ENCODE data around the gene POLD1. TPM values are rescaled to one million over a fixed set of nuclear protein-coding genes. Genes with fewer than 3 reads are reported as not detected.

Gene POLD1
- total and polyA plus RNA-seq, 3 donors from 2014 or later, result 30.7 to 51.7 (median 42.2) TPM

DNA sequence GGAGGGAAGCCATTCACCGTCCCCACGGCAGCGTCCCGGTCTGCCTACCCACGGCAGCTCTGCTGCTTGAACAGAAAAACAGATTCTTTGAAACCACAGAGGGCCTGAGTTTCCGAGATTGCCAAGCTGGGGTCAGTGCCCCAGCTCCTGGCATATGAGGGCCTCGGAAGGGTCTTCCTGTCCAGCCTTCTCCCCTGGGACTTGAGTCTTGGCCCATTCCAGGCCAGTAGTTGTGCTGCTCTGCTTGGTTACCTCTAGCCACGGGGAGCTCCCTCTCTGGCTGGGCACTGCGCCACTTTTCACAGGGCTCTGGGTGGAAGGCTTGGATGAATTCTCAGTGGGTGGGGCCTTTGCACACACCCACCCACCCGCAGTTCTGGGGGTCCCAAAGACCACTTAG lies 26.0 kb downstream of the POLD1 start:
- H3K4me1 ChIP-seq, result no peaks in the 10 kb centered on the region
- TF ChIP-seq, protein P1, sequence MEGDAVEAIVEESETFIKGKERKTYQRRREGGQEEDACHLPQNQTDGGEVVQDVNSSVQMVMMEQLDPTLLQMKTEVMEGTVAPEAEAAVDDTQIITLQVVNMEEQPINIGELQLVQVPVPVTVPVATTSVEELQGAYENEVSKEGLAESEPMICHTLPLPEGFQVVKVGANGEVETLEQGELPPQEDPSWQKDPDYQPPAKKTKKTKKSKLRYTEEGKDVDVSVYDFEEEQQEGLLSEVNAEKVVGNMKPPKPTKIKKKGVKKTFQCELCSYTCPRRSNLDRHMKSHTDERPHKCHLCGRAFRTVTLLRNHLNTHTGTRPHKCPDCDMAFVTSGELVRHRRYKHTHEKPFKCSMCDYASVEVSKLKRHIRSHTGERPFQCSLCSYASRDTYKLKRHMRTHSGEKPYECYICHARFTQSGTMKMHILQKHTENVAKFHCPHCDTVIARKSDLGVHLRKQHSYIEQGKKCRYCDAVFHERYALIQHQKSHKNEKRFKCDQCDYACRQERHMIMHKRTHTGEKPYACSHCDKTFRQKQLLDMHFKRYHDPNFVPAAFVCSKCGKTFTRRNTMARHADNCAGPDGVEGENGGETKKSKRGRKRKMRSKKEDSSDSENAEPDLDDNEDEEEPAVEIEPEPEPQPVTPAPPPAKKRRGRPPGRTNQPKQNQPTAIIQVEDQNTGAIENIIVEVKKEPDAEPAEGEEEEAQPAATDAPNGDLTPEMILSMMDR (IDR thresholded peaks at IDR 0.05), result no peak
- no peak for TF ChIP-seq POLR2A (IDR thresholded peaks at IDR 0.05)
- no peak for DNase-seq
- no peak overlapping the region for H3K4me3 ChIP-seq
- H3K27me3 ChIP-seq, result no peaks in the 10 kb centered on the region
- H3K36me3 ChIP-seq (ENCODE audit: low read depth, missing control alignments), result no peaks in the 10 kb centered on the region
- intact Hi-C loops (cut with DNase I; ENCODE audit: low total_unique reads), result loop anchor here (10.0 kb wide), 1 partner anchor 45 kb away; the partner anchor contains the start of gene NAPSA
- no peaks in the 10 kb centered on the region for H3K9me3 ChIP-seq
- no peak overlapping the region for H3K27ac ChIP-seq
- WGBS, 2 donors, result 88 to 91% methylated on average over 9 to 10 of the region's 10 CpGs

DNA sequence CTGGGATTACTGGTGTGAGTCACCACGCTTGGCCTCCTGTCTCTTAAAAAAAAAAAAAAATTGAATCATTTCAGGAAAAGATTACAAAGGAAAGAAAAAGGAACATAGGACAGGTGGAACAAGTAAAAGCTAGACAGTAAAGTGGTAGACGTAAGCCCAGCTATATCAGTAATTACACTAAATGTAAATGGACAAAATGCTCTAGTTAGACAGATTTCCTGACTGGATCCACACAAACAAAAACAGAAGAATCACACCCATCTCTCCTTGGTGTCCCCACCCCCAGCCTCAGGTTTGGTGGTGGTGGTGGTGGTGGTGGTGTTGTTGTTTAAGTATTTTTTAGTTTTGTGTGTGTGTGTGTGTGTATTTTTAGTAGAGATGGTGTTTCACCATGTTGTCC lies 28.3 kb downstream of the POLD1 start:
- H3K36me3 ChIP-seq (ENCODE audit: low read depth, missing control alignments), result no peaks in the 10 kb centered on the region
- no peaks in the 10 kb centered on the region for H3K9me3 ChIP-seq
- 95% methylated on average over 2 of the region's 2 CpGs for WGBS, 2 donors
- no peak for TF ChIP-seq POLR2A (IDR thresholded peaks at IDR 0.05)
- TF ChIP-seq, protein P1 (IDR thresholded peaks at IDR 0.05), result no peak
- H3K27me3 ChIP-seq, result no peaks in the 10 kb centered on the region
- H3K4me3 ChIP-seq, result no peak overlapping the region
- H3K27ac ChIP-seq, result no peak overlapping the region
- H3K4me1 ChIP-seq, result no peaks in the 10 kb centered on the region
- intact Hi-C loops (cut with DNase I; ENCODE audit: low total_unique reads), result loop anchor here (10.0 kb wide), 1 partner anchor 48 kb away; the partner anchor contains the start of gene NAPSA
- DNase-seq, result no peak

DNA sequence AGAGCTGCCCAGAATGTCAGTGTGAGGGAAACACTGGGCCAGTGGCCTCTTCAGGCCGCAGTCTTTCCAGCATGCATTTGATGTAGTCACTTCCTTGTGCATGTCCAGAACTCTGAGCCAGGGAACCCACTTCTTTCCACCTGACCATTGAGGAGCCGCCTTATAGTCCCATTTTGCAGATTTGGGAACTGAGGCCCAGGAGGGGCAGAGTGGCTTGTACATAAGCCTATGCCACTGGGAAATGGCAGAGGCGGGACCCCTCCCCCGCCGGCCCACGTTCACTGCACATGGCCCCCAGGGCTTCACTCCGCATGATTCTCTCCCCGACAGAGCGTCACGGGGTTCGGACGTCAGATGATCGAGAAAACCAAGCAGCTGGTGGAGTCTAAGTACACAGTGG lies 28.9 kb downstream of the POLD1 start:
- intact Hi-C loops (cut with DNase I; ENCODE audit: low total_unique reads), result loop anchor here (10.0 kb wide), 1 partner anchor 48 kb away; the partner anchor contains the start of gene NAPSA
- 97% methylated on average over 13 of the region's 13 CpGs; no CpG with 5 or more reads in 1 of the 2 donors for WGBS, 2 donors
- DNase-seq, result no peak
- Histone ChIP-seq H3K9me3 (no peaks in the 10 kb centered on the region), H3K4me1 (no peaks in the 10 kb centered on the region), H3K27me3 (no peaks in the 10 kb centered on the region), H3K4me3 (no peak overlapping the region), H3K36me3 (ENCODE audit: low read depth, missing control alignments) (no peaks in the 10 kb centered on the region), H3K27ac (no peak overlapping the region)
- TF ChIP-seq POLR2A (IDR thresholded peaks at IDR 0.05), result no peak
- TF ChIP-seq, protein P1 (IDR thresholded peaks at IDR 0.05), result no peak

DNA sequence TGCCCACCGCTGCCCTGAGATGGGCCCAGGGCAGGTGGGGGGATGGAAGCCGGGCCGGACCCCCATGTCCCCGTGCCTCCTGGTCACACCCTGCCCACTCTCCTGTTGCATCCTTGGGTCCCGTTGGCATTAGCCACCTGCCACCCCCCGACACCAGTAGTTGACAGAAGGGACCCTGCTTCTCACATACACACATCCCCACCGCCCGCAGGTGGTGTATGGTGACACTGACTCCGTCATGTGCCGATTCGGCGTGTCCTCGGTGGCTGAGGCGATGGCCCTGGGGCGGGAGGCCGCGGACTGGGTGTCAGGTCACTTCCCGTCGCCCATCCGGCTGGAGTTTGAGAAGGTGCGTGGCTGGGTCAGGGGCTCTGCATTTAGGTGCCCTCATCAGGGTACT lies 29.4 kb downstream of the POLD1 start:
- Histone ChIP-seq H3K36me3 (ENCODE audit: low read depth, missing control alignments) (no peaks in the 10 kb centered on the region), H3K4me1 (peaks cover 4% of the 10 kb centered on the region), H3K4me3 (no peak overlapping the region), H3K27me3 (no peaks in the 10 kb centered on the region), H3K9me3 (no peaks in the 10 kb centered on the region), H3K27ac (no peak overlapping the region)
- TF ChIP-seq, protein P1 (IDR thresholded peaks at IDR 0.05), result no peak
- TF ChIP-seq POLR2A (IDR thresholded peaks at IDR 0.05), result no peak
- intact Hi-C loops (cut with DNase I; ENCODE audit: low total_unique reads), result loop anchor here (10.0 kb wide), 1 partner anchor 49 kb away; the partner anchor contains the start of gene NAPSA
- 96 to 97% methylated on average over 11 to 21 of the region's 21 CpGs for WGBS, 2 donors
- DNase-seq, result no peak
